H1 (cell line): ENCODE measurements around the gene SELENOF. TPM values are rescaled to one million over a fixed set of nuclear protein-coding genes. Genes with fewer than 3 reads are reported as not detected.

ENCODE experiments used
- CTCF ChIA-PET: fragments of 300-600 bp; sonication (Branson Sonifier 250); formaldehyde crosslinking; loops from one replicate; lab custom pipeline; 2021; ENCODE audit not compliant: partially characterized antibody; lab: Charles Lee
- POLR2A ChIA-PET: fragments of 300-600 bp; sonication (Branson Sonifier 250); formaldehyde crosslinking; loops from one replicate; lab custom pipeline; 2021; ENCODE audit warnings: inconsistent platforms; ENCODE audit not compliant: partially characterized antibody; lab: Charles Lee
- DNase-seq, 2 experiments: peaks; one replicate each; pipeline versions ENCODE4 v3.0.0 to v3.0.0-alpha.2; 2010 to 2022; ENCODE audit warnings: low spot score in 2 of 2, low read depth in 1 of 2, mixed read lengths in 1 of 2
- FAIRE-seq: peaks from 2 replicates; lab custom pipeline; 2011; peaks lifted over from hg19 to GRCh38; lab: Jason Lieb, UNC
- H2AFZ ChIP-seq: 2 replicates; pipeline ENCODE4 v1.8.1; 2012; ENCODE audit warnings: low read length, inconsistent platforms
- H2AK5ac ChIP-seq: 2 replicates; pipeline ENCODE4 v1.6.1; 2013; ENCODE audit warnings: low read depth, low read length
- H2BK120ac ChIP-seq: replicated peaks from 2 replicates; pipeline ENCODE3; 2013; ENCODE audit warnings: low read depth, low read length, inconsistent platforms
- H2BK12ac ChIP-seq: 2 replicates; pipeline ENCODE4 v1.6.1; 2013; ENCODE audit warnings: low read depth, low read length
- H2BK15ac ChIP-seq: 2 replicates; pipeline ENCODE4 v1.6.1; 2013; ENCODE audit warnings: low read length
- H2BK20ac ChIP-seq: 2 replicates; pipeline ENCODE4 v1.6.1; 2013; ENCODE audit warnings: low read length
- H2BK5ac ChIP-seq: 2 replicates; pipeline ENCODE4 v1.6.1; 2013; ENCODE audit warnings: low read depth, low read length
- H3K14ac ChIP-seq: 2 replicates; pipeline ENCODE4 v1.6.1; 2013; ENCODE audit warnings: inconsistent platforms; ENCODE audit not compliant: insufficient read length
- H3K18ac ChIP-seq: 2 replicates; pipeline ENCODE4 v1.6.1; 2013; ENCODE audit warnings: low read length; ENCODE audit errors: extremely low read depth
- H3K23ac ChIP-seq: 2 replicates; pipeline ENCODE4 v1.6.1; 2013; ENCODE audit warnings: inconsistent platforms; ENCODE audit not compliant: insufficient read length
- H3K23me2 ChIP-seq: 2 replicates; pipeline ENCODE4 v1.6.1; 2013; ENCODE audit warnings: low read depth, low read length
- H3K27ac ChIP-seq: 2 replicates; pipeline ENCODE4 v1.6.1; 2011; ENCODE audit warnings: low read depth, low read length, inconsistent platforms
- H3K27me3 ChIP-seq, 4 experiments: replicated peaks in 1 of 4; 1 replicate in 1 of 4; 2 replicates in 3 of 4; pipeline versions ENCODE4 v1.6.1 to v1.8.1; 2011 to 2013; ENCODE audit warnings: low read length in 3 of 4, mild to moderate bottlenecking in 3 of 4, inconsistent platforms in 2 of 4, mixed read lengths in 2 of 4, moderate library complexity in 1 of 4; ENCODE audit not compliant: control insufficient read depth in 3 of 4, insufficient read depth in 3 of 4; ENCODE audit errors: extremely low read depth in 1 of 4
- H3K36me3 ChIP-seq, 4 experiments: 2 replicates each; pipeline versions ENCODE4 v1.6.1 to v1.8.1; 2011 to 2013; ENCODE audit warnings: mild to moderate bottlenecking in 4 of 4, low read length in 3 of 4, moderate library complexity in 2 of 4, control low read depth in 1 of 4, inconsistent platforms in 1 of 4; ENCODE audit not compliant: insufficient read depth in 4 of 4, control insufficient read depth in 2 of 4
- H3K4ac ChIP-seq: replicated peaks from 2 replicates; pipeline ENCODE3; 2013; ENCODE audit warnings: low read length, low read depth, mixed read lengths, inconsistent platforms; ENCODE audit not compliant: insufficient read length
- H3K4me1 ChIP-seq, 4 experiments: replicated peaks in 1 of 4; 1 replicate in 1 of 4; 2 replicates in 3 of 4; pipeline versions ENCODE4 v1.6.1 to v1.8.1; 2011 to 2013; ENCODE audit warnings: low read length in 3 of 4, inconsistent platforms in 2 of 4, mixed read lengths in 1 of 4; ENCODE audit not compliant: insufficient read depth in 4 of 4, control insufficient read depth in 3 of 4
- H3K4me2 ChIP-seq, 2 experiments: 2 replicates each; pipeline versions ENCODE4 v1.6.1 to v1.8.1; 2011 to 2013; ENCODE audit warnings: low read depth in 2 of 2, low read length in 2 of 2, control low read depth in 1 of 2, inconsistent platforms in 1 of 2, mild to moderate bottlenecking in 1 of 2; ENCODE audit not compliant: insufficient read depth in 1 of 2
- H3K4me3 ChIP-seq, 4 experiments: fragments of 200-600, 300-600 bp in 1 of 4; sonication (generic), shearing (Covaris generic), sonication (Bioruptor Twin) in 1 of 4; 2 replicates each; pipeline versions ENCODE4 v1.5.1 to v1.8.1; 2011 to 2016; ENCODE audit warnings: low read length in 4 of 4, low read depth in 3 of 4, control low read depth in 2 of 4, inconsistent platforms in 2 of 4, mild to moderate bottlenecking in 2 of 4, mixed read lengths in 1 of 4, moderate library complexity in 1 of 4; ENCODE audit not compliant: insufficient read depth in 2 of 4; ENCODE audit errors: extremely low read depth in 1 of 4
- H3K56ac ChIP-seq: replicated peaks from 2 replicates; pipeline ENCODE3; 2013; ENCODE audit warnings: low read depth, mild to moderate bottlenecking, mixed read lengths, low read length, inconsistent platforms; ENCODE audit not compliant: insufficient read length
- H3K79me1 ChIP-seq: 2 replicates; pipeline ENCODE4 v1.6.1; 2013; ENCODE audit warnings: low read depth, low read length, control low read depth
- H3K79me2 ChIP-seq, 2 experiments: 2 replicates each; pipeline versions ENCODE4 v1.6.1 to v1.8.1; 2012 to 2013; ENCODE audit warnings: low read length in 2 of 2, mild to moderate bottlenecking in 2 of 2, inconsistent platforms in 1 of 2; ENCODE audit not compliant: insufficient read depth in 2 of 2, control insufficient read depth in 1 of 2
- H3K9ac ChIP-seq, 4 experiments: replicated peaks in 1 of 4; 1 replicate in 1 of 4; 2 replicates in 3 of 4; pipeline versions ENCODE4 v1.6.1 to v1.8.1; 2011 to 2013; ENCODE audit warnings: low read depth in 3 of 4, low read length in 3 of 4, control low read depth in 2 of 4, mild to moderate bottlenecking in 2 of 4, moderate library complexity in 2 of 4, inconsistent platforms in 1 of 4; ENCODE audit errors: extremely low read depth in 1 of 4
- H3K9me3 ChIP-seq, 2 experiments: 2 replicates each; pipeline versions ENCODE4 v1.6.1 to v1.8.1; 2012 to 2013; ENCODE audit warnings: mild to moderate bottlenecking in 2 of 2, moderate library complexity in 2 of 2, control low read depth in 1 of 2, inconsistent platforms in 1 of 2, low read depth in 1 of 2, low read length in 1 of 2, mixed read lengths in 1 of 2; ENCODE audit not compliant: insufficient read depth in 2 of 2
- H4K20me1 ChIP-seq, 2 experiments: replicated peaks in 1 of 2; 2 replicates each; pipeline versions ENCODE3 to v1.8.1; 2011 to 2013; ENCODE audit warnings: inconsistent platforms in 2 of 2, low read length in 2 of 2, mild to moderate bottlenecking in 1 of 2; ENCODE audit not compliant: insufficient read depth in 2 of 2, control insufficient read depth in 1 of 2
- H4K5ac ChIP-seq: 2 replicates; pipeline ENCODE4 v1.6.1; 2013; ENCODE audit warnings: low read length, low read depth, mixed read lengths, inconsistent platforms; ENCODE audit not compliant: insufficient read length
- H4K8ac ChIP-seq: 2 replicates; pipeline ENCODE4 v1.8.0; 2013; ENCODE audit warnings: mild to moderate bottlenecking, moderate library complexity, low read length, inconsistent platforms; ENCODE audit not compliant: insufficient read depth; ENCODE audit errors: extremely low read depth
- H4K91ac ChIP-seq: replicated peaks from 2 replicates; pipeline ENCODE3; 2013; ENCODE audit warnings: low read length, mixed read lengths, inconsistent platforms; ENCODE audit not compliant: insufficient read length
- BCL11A ChIP-seq, 2 experiments: IDR thresholded peaks; one replicate each; pipeline ENCODE4 v1.6.1; 2011; ENCODE audit warnings: low read depth in 2 of 2, low read length in 2 of 2, mild to moderate bottlenecking in 2 of 2
- CEBPB ChIP-seq: IDR thresholded peaks from 2 replicates; pipeline ENCODE4 v1.6.1; 2012; ENCODE audit warnings: low read depth, low read length
- CTBP2 ChIP-seq: IDR thresholded peaks from 2 replicates; pipeline ENCODE4 v1.7.0; 2011; ENCODE audit warnings: borderline replicate concordance, mild to moderate bottlenecking, moderate library complexity, mixed read lengths, low read length; ENCODE audit not compliant: insufficient read depth, insufficient read length
- KDM5A ChIP-seq: fragments of 200-600 bp; IDR thresholded peaks from 2 replicates; pipeline ENCODE4 v1.7.1; 2012; ENCODE audit warnings: mild to moderate bottlenecking, low read length, inconsistent platforms, mixed read lengths
- NRF1 ChIP-seq: IDR thresholded peaks from 2 replicates; pipeline ENCODE4 v1.6.1; 2011; ENCODE audit warnings: mild to moderate bottlenecking, low read depth, low read length, improper control_type of control experiment
- RBBP5 ChIP-seq: IDR thresholded peaks from 2 replicates; pipeline ENCODE4 v1.7.1; 2012; ENCODE audit warnings: low read depth, mild to moderate bottlenecking, inconsistent platforms, low read length, moderate library complexity, borderline replicate concordance
- RXRA ChIP-seq: IDR thresholded peaks from 2 replicates; pipeline ENCODE4 v1.6.1; 2011; ENCODE audit warnings: low read depth, mild to moderate bottlenecking, low read length, moderate library complexity; ENCODE audit not compliant: insufficient read depth
- SUZ12 ChIP-seq: fragments of 200-600 bp; sonication (generic); IDR thresholded peaks from 2 replicates; pipeline ENCODE4 v1.6.1; 2012; ENCODE audit warnings: mild to moderate bottlenecking, inconsistent platforms, low read length, moderate library complexity, mixed read lengths
- WGBS, 2 experiments: shearing (Covaris generic) in 1 of 2; methylation state at CpG; one replicate each; pipeline versions ENCODE4 v1.1.6 to v1.1.7; 2013 to 2015; ENCODE audit warnings: low lambda C conversion rate in 2 of 2, mixed read lengths in 2 of 2, inconsistent platforms in 1 of 2, low coverage in 1 of 2, missing lambda C conversion rate in 1 of 2; ENCODE audit not compliant: insufficient replicate concordance in 2 of 2, insufficient coverage in 1 of 2, insufficient read length in 1 of 2; ENCODE audit errors: extremely low coverage in 1 of 2, missing lambda C conversion rate in 1 of 2; 5-methylcytosine and 5-hydroxymethylcytosine counted together
- polyA plus RNA-seq, 7 experiments: library from polyadenylated mRNA; depleted of rRNA in 3 of 7; stranded (reverse) in 5 of 7; unstranded in 2 of 7; fragments of >200 nt in 5 of 7; fragments of 200-250 nt in 2 of 7; gene quantifications; 1 replicate in 5 of 7; 2 replicates in 1 of 7; 4 replicates in 1 of 7; pipeline versions ENCODE4 v1.2.1 to v1.2.3, GENCODE V29; 2011 to 2013; ENCODE audit warnings: missing spikeins in 2 of 7, mixed read lengths in 2 of 7
- total RNA-seq: library from RNA; stranded (reverse); fragmentation: NEBNext Ultra II Directional; extraction: Animal tissue kit (Norgen Biotek cat#: 25700); gene quantifications from 2 replicates; pipeline ENCODE4 v1.2.1, GENCODE V29; 2021

Gene SELENOF
- total and polyA plus RNA-seq, 2 of the 8 experiments (the other 6 are each of a cell fraction or from before 2014, with no cell fraction given): 70.7 to 163 TPM

DNA sequence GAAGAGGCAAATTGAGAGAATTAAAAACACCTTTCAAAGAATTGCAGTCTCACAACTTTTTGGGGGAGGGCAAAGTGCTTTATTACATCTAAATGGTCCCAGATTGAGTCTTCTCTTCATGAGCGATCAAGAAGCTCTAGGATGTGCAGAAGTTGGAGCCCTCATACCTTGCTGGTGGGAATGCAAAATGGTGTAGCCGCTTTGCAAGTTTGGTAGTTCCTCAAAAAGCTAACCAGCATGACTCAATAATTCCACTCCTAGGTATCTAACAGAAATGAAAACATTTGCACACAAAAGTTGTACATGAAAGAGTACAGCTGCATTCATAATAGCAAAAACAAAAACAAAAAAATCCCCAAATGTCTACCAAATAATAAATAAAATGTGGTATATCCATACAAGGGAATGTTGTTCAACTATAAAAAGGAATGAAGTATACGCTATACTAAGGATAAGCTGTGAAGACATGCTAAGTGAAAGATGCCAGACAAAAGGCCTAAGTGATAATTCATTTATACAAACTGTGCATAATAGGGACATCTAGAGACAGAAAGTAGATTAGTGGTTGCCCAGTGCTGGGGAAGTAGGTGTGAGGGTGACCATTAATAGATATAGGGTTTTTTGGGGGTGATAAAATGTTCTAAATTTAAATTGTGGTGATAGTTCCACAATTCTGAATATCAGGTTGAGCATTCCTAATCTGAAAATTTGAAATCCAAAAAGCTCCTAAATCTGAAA is 55.2 kb downstream of the SELENOF start:
- DNase-seq (no peak), FAIRE-seq (no peak)
- WGBS, 2 experiments: 94% methylated on average over 3 of the region's 3 CpGs; no CpG with 5 or more reads in 1 of the 2 experiments
- Histone ChIP-seq H3K23ac (no peak overlapping the region), H3K27ac (no peak overlapping the region), H4K20me1 (no peaks in the 10 kb centered on the region), H4K91ac (no peak overlapping the region), H3K18ac (no peak overlapping the region), H3K9ac (no peak overlapping the region), H3K14ac (no peak overlapping the region), H3K79me2 (no peaks in the 10 kb centered on the region), H2BK120ac (no peak overlapping the region), H3K23me2 (no peaks in the 10 kb centered on the region), H3K4me2 (no peak overlapping the region), H3K27me3 (no peaks in the 10 kb centered on the region), H2BK20ac (no peak overlapping the region), H3K79me1 (no peaks in the 10 kb centered on the region), H3K9me3 (no peaks in the 10 kb centered on the region), H2AK5ac (no peak overlapping the region), H3K4me3 (no peak overlapping the region), H2BK5ac (no peak overlapping the region), H2AFZ (no peak overlapping the region), H3K4ac (no peak overlapping the region), H3K36me3 (peaks cover 0 to 3% (median 0%) of the 10 kb centered on the region in 4 experiments; a peak in 2 of 8 replicates), H2BK12ac (no peak overlapping the region), H2BK15ac (no peak overlapping the region), H4K5ac (no peak overlapping the region), H3K4me1 (no peaks in the 10 kb centered on the region), H3K56ac (no peak overlapping the region), H4K8ac (no peak overlapping the region)
- no peak for TF ChIP-seq CEBPB
- no peak for TF ChIP-seq NRF1
- no peak for TF ChIP-seq KDM5A
- TF ChIP-seq RBBP5: no peak
- no peak for TF ChIP-seq RXRA
- no peak for TF ChIP-seq CTBP2
- no peak for TF ChIP-seq BCL11A (IDR thresholded peaks at IDR 0.05; ENCODE audit: low read depth in 2 of 2, low read length in 2 of 2)
- no peak for TF ChIP-seq SUZ12
- ChIA-PET CTCF (no interaction called here), POLR2A (no interaction called here)
